ENCODE data around the gene INTS11. TPM values are rescaled to one million over a fixed set of nuclear protein-coding genes. Genes with fewer than 3 reads are reported as not detected.

INTS11 gene
- total RNA-seq, result 57.1 and 58.8 TPM in 2 replicates

GRCh38 chr1:1324524-1325287 is at the start of gene INTS11, which contains the start of gene CPTP:
INTS11 (minus strand) TSS chr1:1324660; CDS start chr1:1324608, 52 bp downstream.
CPTP (plus strand) TSS chr1:1324802; CDS start chr1:1326911, 2,109 bp downstream.

GRCh38 chr1:1358433-1359271 is 34.2 kb upstream of the INTS11 start, which contains the start of gene MXRA8:
MXRA8 (minus strand) TSS chr1:1358555; CDS start chr1:1358504, 51 bp downstream.

DNA sequence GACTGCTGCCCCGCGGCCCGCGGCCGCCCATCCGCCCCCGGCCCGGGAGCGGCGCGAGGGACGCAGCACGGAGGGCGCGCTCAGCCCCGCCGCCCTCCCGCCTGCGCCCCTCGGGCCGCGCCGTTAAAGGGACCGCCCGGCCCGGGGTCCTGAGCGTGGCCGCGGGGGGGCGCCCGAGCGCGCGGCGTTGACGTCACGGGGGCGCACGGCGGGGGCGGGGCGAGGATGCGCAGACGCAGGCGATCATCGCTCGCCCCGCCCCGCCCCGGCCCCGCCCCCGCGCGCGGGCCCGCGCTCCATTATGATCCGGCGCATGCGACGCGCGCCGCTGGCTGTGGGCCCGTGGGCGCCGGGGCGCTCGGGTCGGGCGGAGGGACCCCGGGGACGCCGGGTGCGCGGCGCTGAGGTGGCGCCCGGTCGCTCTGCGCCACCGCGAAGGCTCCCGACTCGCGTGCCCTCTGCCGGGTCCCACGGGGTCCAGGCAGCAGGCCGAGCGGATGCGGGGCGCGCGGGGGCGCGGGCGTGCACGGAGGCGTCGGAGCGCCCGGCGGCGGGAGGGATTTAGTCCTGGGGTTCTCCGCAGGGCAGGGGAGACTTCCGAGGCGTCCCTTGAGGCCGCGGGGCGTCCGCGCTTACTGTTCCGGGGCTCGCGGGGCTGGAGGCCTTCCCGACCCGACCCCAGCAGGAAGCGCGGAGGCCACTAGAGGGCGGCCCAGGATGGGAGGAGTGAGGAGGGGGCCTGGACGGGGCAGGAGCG is 25.0 kb upstream of the INTS11 start, which contains the start of gene DVL1:
Gene DVL1 (minus strand): TSS at position 163 of the 757 bp plus-strand sequence. CDS start 353 bp downstream, outside the sequence.

DNA sequence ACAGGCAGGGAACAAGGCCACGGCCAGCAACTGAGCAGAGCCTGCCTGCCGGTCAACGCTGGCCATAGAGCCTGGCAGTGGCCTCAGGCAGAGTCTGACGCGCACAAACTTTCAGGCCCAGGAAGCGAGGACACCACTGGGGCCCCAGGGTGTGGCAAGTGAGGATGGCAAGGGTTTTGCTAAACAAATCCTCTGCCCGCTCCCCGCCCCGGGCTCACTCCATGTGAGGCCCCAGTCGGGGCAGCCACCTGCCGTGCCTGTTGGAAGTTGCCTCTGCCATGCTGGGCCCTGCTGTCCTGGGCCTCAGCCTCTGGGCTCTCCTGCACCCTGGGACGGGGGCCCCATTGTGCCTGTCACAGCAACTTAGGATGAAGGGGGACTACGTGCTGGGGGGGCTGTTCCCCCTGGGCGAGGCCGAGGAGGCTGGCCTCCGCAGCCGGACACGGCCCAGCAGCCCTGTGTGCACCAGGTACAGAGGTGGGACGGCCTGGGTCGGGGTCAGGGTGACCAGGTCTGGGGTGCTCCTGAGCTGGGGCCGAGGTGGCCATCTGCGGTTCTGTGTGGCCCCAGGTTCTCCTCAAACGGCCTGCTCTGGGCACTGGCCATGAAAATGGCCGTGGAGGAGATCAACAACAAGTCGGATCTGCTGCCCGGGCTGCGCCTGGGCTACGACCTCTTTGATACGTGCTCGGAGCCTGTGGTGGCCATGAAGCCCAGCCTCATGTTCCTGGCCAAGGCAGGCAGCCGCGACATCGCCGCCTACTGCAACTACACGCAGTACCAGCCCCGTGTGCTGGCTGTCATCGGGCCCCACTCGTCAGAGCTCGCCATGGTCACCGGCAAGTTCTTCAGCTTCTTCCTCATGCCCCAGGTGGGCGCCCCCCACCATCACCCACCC is 6.9 kb upstream of the INTS11 start, which contains the start of gene TAS1R3:
Gene TAS1R3 (plus strand): TSS at position 213 of the 898 bp plus-strand sequence. CDS start 66 bp downstream, at position 279.

GRCh38 chr1:1307923-1308755 is 16.3 kb downstream of the INTS11 start, which contains the start of the genes ACAP3 and PUSL1:
ACAP3 (minus strand) TSS chr1:1307930; CDS start chr1:1307815, 115 bp downstream.
PUSL1 (plus strand) TSS chr1:1308597; CDS start chr1:1308644, 47 bp downstream.

DNA sequence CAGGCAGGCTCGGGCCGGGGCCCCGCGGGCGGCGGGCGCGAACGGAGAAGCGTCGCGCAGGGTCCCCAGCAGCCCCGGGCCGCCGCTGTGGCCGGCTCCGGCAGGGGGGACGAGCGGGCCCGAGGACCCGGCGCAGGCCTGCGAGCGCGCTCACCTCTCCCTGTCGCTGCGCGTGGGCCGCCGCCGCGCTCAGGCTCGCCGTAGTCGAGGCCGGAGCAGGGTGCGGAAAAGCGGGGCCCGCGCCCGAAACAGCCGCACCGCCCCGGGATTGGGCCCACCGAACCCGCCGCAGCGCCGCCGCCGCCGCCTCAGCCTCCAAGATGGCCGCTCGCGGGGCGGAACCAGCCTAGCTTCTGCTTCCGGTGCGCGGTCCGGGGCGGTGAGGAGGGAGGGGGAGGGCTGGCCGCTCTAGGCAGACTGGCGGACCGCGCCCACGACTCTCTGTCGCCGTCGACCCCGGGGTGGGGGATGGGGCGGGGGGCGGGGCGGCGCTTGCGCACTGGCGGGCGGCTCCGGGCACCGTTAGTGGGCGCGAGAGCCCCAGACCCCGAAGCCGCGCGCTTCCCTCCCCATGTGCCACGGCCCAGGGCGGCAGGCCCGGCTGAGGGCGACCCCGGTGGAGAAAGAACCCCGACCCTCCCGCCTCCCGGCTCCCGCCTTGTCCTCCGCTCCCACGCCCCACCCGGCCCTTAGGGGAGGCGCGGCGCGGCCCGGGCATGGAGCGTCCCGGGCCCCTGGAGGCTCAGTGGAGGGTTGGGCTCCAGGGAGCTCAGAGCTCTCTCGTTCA is 50.8 kb downstream of the INTS11 start, which contains the start of gene UBE2J2:
Gene UBE2J2 (minus strand): TSS at position 343 of the 787 bp plus-strand sequence. CDS start 5,862 bp downstream, outside the sequence.

Other genes with a start within 250 kb of the INTS11 start
- 4.5 and 5.6 TPM in 2 replicates for gene C1orf159, start 208.6 kb downstream of the INTS11 start, total RNA-seq
- gene TTLL10, start 150.8 kb downstream of the INTS11 start, total RNA-seq, result not detected in 2 replicates
- not detected in 2 replicates for gene TNFRSF18, start 118.1 kb downstream of the INTS11 start, total RNA-seq
- gene TNFRSF4, start 110.5 kb downstream of the INTS11 start, total RNA-seq, result 0.12 and 0.13 TPM in 2 replicates
- 116 and 143 TPM in 2 replicates for gene SDF4, start 92.7 kb downstream of the INTS11 start, total RNA-seq
- 16.3 and 21.9 TPM in 2 replicates for gene B3GALT6, start 92.4 kb downstream of the INTS11 start, total RNA-seq
- gene C1QTNF12, start 77.9 kb downstream of the INTS11 start, total RNA-seq, result 0.40 and 0.75 TPM in 2 replicates
- gene UBE2J2, start 50.8 kb downstream of the INTS11 start, total RNA-seq, result 25.6 and 34.3 TPM in 2 replicates
- 0.53 and 0.68 TPM in 2 replicates for gene SCNN1D, start 44.2 kb downstream of the INTS11 start, total RNA-seq
- gene ACAP3, start 16.7 kb downstream of the INTS11 start, total RNA-seq, result 35.4 and 38.3 TPM in 2 replicates
- 11.4 and 16.8 TPM in 2 replicates for gene PUSL1, start 16.1 kb downstream of the INTS11 start, total RNA-seq
- 8.6 and 9.9 TPM in 2 replicates for gene CPTP, start 142 bp upstream of the INTS11 start, total RNA-seq
- 0.06 and 0.26 TPM in 2 replicates for gene TAS1R3, start 6.6 kb upstream of the INTS11 start, total RNA-seq
- 63.8 and 102 TPM in 2 replicates for gene DVL1, start 24.8 kb upstream of the INTS11 start, total RNA-seq
- 282 and 369 TPM in 2 replicates for gene MXRA8, start 33.9 kb upstream of the INTS11 start, total RNA-seq
- gene AURKAIP1, start 50.5 kb upstream of the INTS11 start, total RNA-seq, result 98.4 and 131 TPM in 2 replicates
- 103 and 125 TPM in 2 replicates for gene CCNL2, start 74.7 kb upstream of the INTS11 start, total RNA-seq
- 119 and 121 TPM in 2 replicates for gene MRPL20, start 82.6 kb upstream of the INTS11 start, total RNA-seq
- 0.37 and 0.40 TPM in 2 replicates for gene ANKRD65, start 96.6 kb upstream of the INTS11 start, total RNA-seq
- gene VWA1, start 111.0 kb upstream of the INTS11 start, total RNA-seq, result 1.6 and 2.5 TPM in 2 replicates
- gene ATAD3C, start 125.0 kb upstream of the INTS11 start, total RNA-seq, result 0.56 and 0.66 TPM in 2 replicates
- 14.2 and 22.7 TPM in 2 replicates for gene ATAD3B, start 147.1 kb upstream of the INTS11 start, total RNA-seq
- gene ATAD3A, start 187.5 kb upstream of the INTS11 start, total RNA-seq, result 22.9 and 47.2 TPM in 2 replicates
- gene TMEM240, start 216.0 kb upstream of the INTS11 start, total RNA-seq, result 2.0 and 2.8 TPM in 2 replicates

All from aortic smooth muscle cell (primary cell).